DND-41 (cell line): Measurements from ENCODE around the gene FCN2.

ENCODE experiments used
- ATAC-seq: fragments of 200-7000 bp; cut with Tn5 transposase; 3 replicates; pipeline ENCODE4 v1.9.1; 2021; ENCODE audit warnings: low read depth; ENCODE audit not compliant: insufficient read depth
- DNase-seq: peaks from one replicate; pipeline ENCODE4 v3.0.0-alpha.2; 2020
- H2AFZ ChIP-seq: 2 replicates; pipeline ENCODE4 v1.6.0; 2012; ENCODE audit warnings: low read depth, low read length
- H3K27ac ChIP-seq: 2 replicates; pipeline ENCODE4 v1.5.1; 2012; ENCODE audit warnings: low read length, inconsistent platforms
- H3K27me3 ChIP-seq: fragments of 200-600 bp; sonication (generic); 2 replicates; pipeline ENCODE4 v1.6.0; 2012; ENCODE audit warnings: low read length, mild to moderate bottlenecking, inconsistent platforms; ENCODE audit not compliant: insufficient read depth, poor library complexity
- H3K36me3 ChIP-seq: 2 replicates; pipeline ENCODE4 v1.5.1; 2012; ENCODE audit warnings: low read length, inconsistent platforms; ENCODE audit not compliant: insufficient read depth
- H3K4me1 ChIP-seq: 2 replicates; pipeline ENCODE4 v1.5.1; 2012; ENCODE audit warnings: mild to moderate bottlenecking, low read length; ENCODE audit not compliant: insufficient read depth
- H3K4me2 ChIP-seq: 2 replicates; pipeline ENCODE4 v1.6.0; 2012; ENCODE audit warnings: mild to moderate bottlenecking, moderate library complexity, low read length, inconsistent platforms; ENCODE audit not compliant: insufficient read depth
- H3K4me3 ChIP-seq, 2 experiments: fragments of 200-600 bp in 1 of 2; shearing (Covaris generic) in 1 of 2; 2 replicates each; pipeline ENCODE4 v1.5.1; 2012 to 2016; ENCODE audit warnings: inconsistent platforms in 2 of 2, low read length in 2 of 2, mild to moderate bottlenecking in 2 of 2, low read depth in 1 of 2, moderate library complexity in 1 of 2
- H3K79me2 ChIP-seq: 2 replicates; pipeline ENCODE4 v1.6.0; 2012; ENCODE audit warnings: low read length, inconsistent platforms; ENCODE audit not compliant: insufficient read depth
- H3K9ac ChIP-seq: 2 replicates; pipeline ENCODE4 v1.6.0; 2012; ENCODE audit warnings: low read depth, mild to moderate bottlenecking, inconsistent platforms, low read length, moderate library complexity
- H3K9me3 ChIP-seq: 2 replicates; pipeline ENCODE4 v1.5.1; 2012; ENCODE audit warnings: low read length, moderate library complexity, mild to moderate bottlenecking, inconsistent platforms; ENCODE audit not compliant: insufficient read depth, severe bottlenecking
- H4K20me1 ChIP-seq: 2 replicates; pipeline ENCODE4 v1.6.0; 2012; ENCODE audit warnings: low read length; ENCODE audit not compliant: insufficient read depth
- CTCF ChIP-seq: IDR thresholded peaks from 2 replicates; pipeline ENCODE4 v1.5.1; 2012; ENCODE audit warnings: borderline replicate concordance, low read length, moderate library complexity, mild to moderate bottlenecking; ENCODE audit not compliant: poor library complexity, severe bottlenecking; ENCODE audit errors: extremely low read depth
- EZH2 ChIP-seq: IDR thresholded peaks from 3 replicates; pipeline ENCODE4 v1.6.1; 2012; ENCODE audit warnings: borderline replicate concordance, low read depth, mild to moderate bottlenecking, moderate library complexity, low read length, inconsistent platforms; ENCODE audit not compliant: severe bottlenecking

FCN2 gene

GRCh38 chr9:134887219-134887618, 6.6 kb downstream of the FCN2 start:
- H3K4me1 ChIP-seq = no peaks in the 10 kb centered on the region
- no peak overlapping the region for H3K4me3 ChIP-seq
- H3K36me3 ChIP-seq = no peaks in the 10 kb centered on the region
- ATAC-seq (no peak), DNase-seq (no peak)
- H3K4me2 ChIP-seq = no peak overlapping the region
- no peaks in the 10 kb centered on the region for H3K27me3 ChIP-seq
- TF ChIP-seq EZH2 (no peak), CTCF (no peak)
- H3K9ac ChIP-seq = no peak overlapping the region
- no peaks in the 10 kb centered on the region for H3K9me3 ChIP-seq
- no peak overlapping the region for H3K27ac ChIP-seq
- H4K20me1 ChIP-seq = no peaks in the 10 kb centered on the region
- H3K79me2 ChIP-seq = no peaks in the 10 kb centered on the region
- H2AFZ ChIP-seq = no peak overlapping the region

GRCh38 chr9:134887686-134888602, 7.3 kb downstream of the FCN2 start:
- DNase-seq (no peak), ATAC-seq (no peak)
- Histone ChIP-seq H3K27me3 (no peaks in the 10 kb centered on the region), H3K9me3 (no peaks in the 10 kb centered on the region), H3K9ac (no peak overlapping the region), H4K20me1 (no peaks in the 10 kb centered on the region), H3K4me1 (no peaks in the 10 kb centered on the region), H3K4me2 (no peak overlapping the region), H3K79me2 (no peaks in the 10 kb centered on the region), H3K4me3 (no peak overlapping the region), H3K27ac (no peak overlapping the region), H3K36me3 (no peaks in the 10 kb centered on the region), H2AFZ (no peak overlapping the region)
- no peak for TF ChIP-seq CTCF
- TF ChIP-seq EZH2 = no peak

GRCh38 chr9:134888603-134889190, 8.1 kb downstream of the FCN2 start:
- Histone ChIP-seq H3K27ac (no peak overlapping the region), H3K27me3 (no peaks in the 10 kb centered on the region), H3K4me1 (no peaks in the 10 kb centered on the region), H3K36me3 (no peaks in the 10 kb centered on the region), H3K4me3 (no peak overlapping the region), H3K79me2 (no peaks in the 10 kb centered on the region), H3K4me2 (no peak overlapping the region), H2AFZ (no peak overlapping the region), H4K20me1 (no peaks in the 10 kb centered on the region), H3K9me3 (no peaks in the 10 kb centered on the region), H3K9ac (no peak overlapping the region)
- no peak for DNase-seq
- TF ChIP-seq CTCF (no peak), EZH2 (no peak)
- no peak for ATAC-seq
